Ovary (tissue), 3 donors: ENCODE results near the gene ELAVL2.

Experiments used
- EP300 ChIP-seq: sonication (generic); formaldehyde crosslinking; IDR thresholded peaks from one replicate; pipeline ENCODE4 v1.6.1; 2017; ENCODE audit warnings: antibody characterized with exemption
- TF ChIP-seq, protein P1 (sequence below), 3 donors: fragments of 450-650 bp in 2 of 3; fragments of 200-600 bp in 1 of 3; IDR thresholded peaks; one replicate each; pipeline versions ENCODE4 v1.5.1 to v1.8.0; 2016 to 2022; ENCODE audit warnings: antibody characterized with exemption in 3 of 3, mild to moderate bottlenecking in 1 of 3
- donor health status: DM: no; HTN: no; CAD: no.

DNA sequence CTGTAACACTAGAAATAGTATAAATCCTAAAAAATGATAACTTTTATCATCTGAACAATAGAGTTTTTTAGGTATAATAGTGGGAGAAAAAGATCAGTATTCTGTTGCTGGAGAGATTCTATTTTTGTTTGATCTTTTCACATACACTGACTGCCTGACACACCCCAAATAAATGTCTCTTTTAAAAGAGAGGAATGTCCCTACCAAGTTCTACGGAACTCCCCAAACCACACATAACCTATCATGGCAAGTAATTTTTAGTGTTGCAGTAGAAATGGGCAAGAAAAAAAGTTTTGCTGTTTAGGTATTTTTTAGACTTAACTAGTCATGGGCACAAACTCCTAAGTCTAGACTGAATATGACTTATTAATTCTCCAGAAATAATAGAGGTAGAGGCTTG is 139.1 kb downstream of the ELAVL2 start:
- TF ChIP-seq, protein P1, sequence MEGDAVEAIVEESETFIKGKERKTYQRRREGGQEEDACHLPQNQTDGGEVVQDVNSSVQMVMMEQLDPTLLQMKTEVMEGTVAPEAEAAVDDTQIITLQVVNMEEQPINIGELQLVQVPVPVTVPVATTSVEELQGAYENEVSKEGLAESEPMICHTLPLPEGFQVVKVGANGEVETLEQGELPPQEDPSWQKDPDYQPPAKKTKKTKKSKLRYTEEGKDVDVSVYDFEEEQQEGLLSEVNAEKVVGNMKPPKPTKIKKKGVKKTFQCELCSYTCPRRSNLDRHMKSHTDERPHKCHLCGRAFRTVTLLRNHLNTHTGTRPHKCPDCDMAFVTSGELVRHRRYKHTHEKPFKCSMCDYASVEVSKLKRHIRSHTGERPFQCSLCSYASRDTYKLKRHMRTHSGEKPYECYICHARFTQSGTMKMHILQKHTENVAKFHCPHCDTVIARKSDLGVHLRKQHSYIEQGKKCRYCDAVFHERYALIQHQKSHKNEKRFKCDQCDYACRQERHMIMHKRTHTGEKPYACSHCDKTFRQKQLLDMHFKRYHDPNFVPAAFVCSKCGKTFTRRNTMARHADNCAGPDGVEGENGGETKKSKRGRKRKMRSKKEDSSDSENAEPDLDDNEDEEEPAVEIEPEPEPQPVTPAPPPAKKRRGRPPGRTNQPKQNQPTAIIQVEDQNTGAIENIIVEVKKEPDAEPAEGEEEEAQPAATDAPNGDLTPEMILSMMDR (IDR thresholded peaks at IDR 0.05), result no peak
- no peak for TF ChIP-seq EP300
